Measurements from ENCODE around the gene LDLRAD1. TPM values are rescaled to one million over a fixed set of nuclear protein-coding genes. Genes with fewer than 3 reads are reported as not detected.
"Not testable (repeated sequence)": the region's sequence is repeated elsewhere in the genome, so short reads cannot be mapped to it uniquely, and the experiment has no call there.

Gene LDLRAD1
- total RNA-seq, 1 experiment from 2014 or later: not detected

DNA sequence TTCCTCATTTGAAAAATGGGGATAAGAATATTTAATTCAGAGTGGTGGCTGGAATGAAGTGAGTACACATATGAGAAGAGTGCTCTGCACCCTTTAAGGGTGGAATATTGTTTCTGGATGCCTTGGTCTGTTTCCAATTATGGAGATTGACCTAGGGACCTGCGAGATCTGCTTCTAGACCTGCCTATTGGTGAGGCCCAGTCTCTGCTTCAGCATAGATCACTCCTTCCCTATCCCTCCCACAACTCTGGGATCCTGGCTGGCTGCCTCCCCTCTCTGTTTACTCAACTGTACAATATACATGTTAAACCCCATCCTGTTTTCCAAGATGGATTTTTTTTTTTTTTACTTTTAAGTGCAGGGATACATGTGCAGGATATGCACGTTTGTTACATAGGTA lies 6.4 kb upstream of the LDLRAD1 start:
- no CpG with 5 or more reads among the region's 2 CpGs for WGBS (ENCODE audit: extremely low coverage, insufficient read length, low lambda C conversion rate)
- H3K56ac ChIP-seq (ENCODE audit: insufficient read length, low read depth, low read length): no peak overlapping the region
- no peaks in the 10 kb centered on the region for H3K79me1 ChIP-seq (ENCODE audit: insufficient read depth, low read depth, low read length, poor library complexity, severe bottlenecking)
- H3K79me2 ChIP-seq (ENCODE audit: insufficient read depth, low read length): no peaks in the 10 kb centered on the region
- no peaks in the 10 kb centered on the region for H3K9me3 ChIP-seq (ENCODE audit: control insufficient read depth, low read depth, low read length)
- H2BK15ac ChIP-seq (ENCODE audit: low read depth, low read length): no peak overlapping the region
- H2AFZ ChIP-seq (ENCODE audit: low read length): no peak overlapping the region
- H3K27me3 ChIP-seq (ENCODE audit: insufficient read depth, low read length): no peaks in the 10 kb centered on the region
- TF ChIP-seq, protein P1, sequence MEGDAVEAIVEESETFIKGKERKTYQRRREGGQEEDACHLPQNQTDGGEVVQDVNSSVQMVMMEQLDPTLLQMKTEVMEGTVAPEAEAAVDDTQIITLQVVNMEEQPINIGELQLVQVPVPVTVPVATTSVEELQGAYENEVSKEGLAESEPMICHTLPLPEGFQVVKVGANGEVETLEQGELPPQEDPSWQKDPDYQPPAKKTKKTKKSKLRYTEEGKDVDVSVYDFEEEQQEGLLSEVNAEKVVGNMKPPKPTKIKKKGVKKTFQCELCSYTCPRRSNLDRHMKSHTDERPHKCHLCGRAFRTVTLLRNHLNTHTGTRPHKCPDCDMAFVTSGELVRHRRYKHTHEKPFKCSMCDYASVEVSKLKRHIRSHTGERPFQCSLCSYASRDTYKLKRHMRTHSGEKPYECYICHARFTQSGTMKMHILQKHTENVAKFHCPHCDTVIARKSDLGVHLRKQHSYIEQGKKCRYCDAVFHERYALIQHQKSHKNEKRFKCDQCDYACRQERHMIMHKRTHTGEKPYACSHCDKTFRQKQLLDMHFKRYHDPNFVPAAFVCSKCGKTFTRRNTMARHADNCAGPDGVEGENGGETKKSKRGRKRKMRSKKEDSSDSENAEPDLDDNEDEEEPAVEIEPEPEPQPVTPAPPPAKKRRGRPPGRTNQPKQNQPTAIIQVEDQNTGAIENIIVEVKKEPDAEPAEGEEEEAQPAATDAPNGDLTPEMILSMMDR (conservative IDR thresholded peaks at IDR 0.05): no peak
- H4K20me1 ChIP-seq (ENCODE audit: control insufficient read depth, insufficient read depth, insufficient read length): no peaks in the 10 kb centered on the region
- no peak overlapping the region for H2BK5ac ChIP-seq (ENCODE audit: insufficient read length, low read length)
- no peak overlapping the region for H4K91ac ChIP-seq (ENCODE audit: insufficient read length, low read depth, low read length)
- no peak overlapping the region for H2AK5ac ChIP-seq (ENCODE audit: insufficient read length, low read length)
- H3K27ac Mint-ChIP-seq: no peak overlapping the region
- no peaks in the 10 kb centered on the region; a peak in 1 of 4 replicates for H3K4me1 Mint-ChIP-seq
- H3K9ac ChIP-seq (ENCODE audit: extremely low read depth, insufficient read length, low read length): no peak overlapping the region
- H3K14ac ChIP-seq (ENCODE audit: insufficient read depth, low read length): no peak overlapping the region
- no peak overlapping the region for H4K5ac ChIP-seq (ENCODE audit: insufficient read length, low read depth, low read length)
- no peak overlapping the region for H3K18ac ChIP-seq (ENCODE audit: insufficient read length, low read depth, low read length)
- no peak overlapping the region for H3K4me3 Mint-ChIP-seq
- no peaks in the 10 kb centered on the region for H3K4me1 ChIP-seq (ENCODE audit: insufficient read depth, low read length)
- H2BK20ac ChIP-seq (ENCODE audit: low read depth, low read length, poor library complexity, severe bottlenecking): no peak overlapping the region
- no peak overlapping the region for H3K23ac ChIP-seq (ENCODE audit: insufficient read length, low read depth, low read length)
- H4K8ac ChIP-seq (replicated peaks; ENCODE audit: insufficient read length, low read depth, low read length): no peak overlapping the region
- no peak for DNase-seq
- no peaks in the 10 kb centered on the region for H3K27me3 Mint-ChIP-seq (ENCODE audit: low read depth)
- no peaks in the 10 kb centered on the region for H3K9me3 Mint-ChIP-seq
- H3T11ph ChIP-seq (ENCODE audit: low read length): no peak overlapping the region
- no peak overlapping the region for H2BK12ac ChIP-seq (ENCODE audit: insufficient read length, low read depth, low read length)
- no peak overlapping the region for H3K4ac ChIP-seq (ENCODE audit: low read depth, low read length)
- peaks cover 0 to 2% (median 0%) of the 10 kb centered on the region in 3 experiments; a peak in 1 of 7 replicates for H3K36me3 Mint-ChIP-seq (ENCODE audit: insufficient read depth in 1 of 3, low read depth in 3 of 3)
- H2BK120ac ChIP-seq (ENCODE audit: low read depth, low read length, poor library complexity, severe bottlenecking): no peak overlapping the region
- H3K23me2 ChIP-seq (ENCODE audit: insufficient read length, low read depth, low read length, poor library complexity, severe bottlenecking): no peaks in the 10 kb centered on the region
- no peak overlapping the region for H3K27ac ChIP-seq (ENCODE audit: insufficient read length, low read depth, low read length)
- no peak overlapping the region for H3K4me2 ChIP-seq (ENCODE audit: insufficient read depth, insufficient read length, low read length)

DNA sequence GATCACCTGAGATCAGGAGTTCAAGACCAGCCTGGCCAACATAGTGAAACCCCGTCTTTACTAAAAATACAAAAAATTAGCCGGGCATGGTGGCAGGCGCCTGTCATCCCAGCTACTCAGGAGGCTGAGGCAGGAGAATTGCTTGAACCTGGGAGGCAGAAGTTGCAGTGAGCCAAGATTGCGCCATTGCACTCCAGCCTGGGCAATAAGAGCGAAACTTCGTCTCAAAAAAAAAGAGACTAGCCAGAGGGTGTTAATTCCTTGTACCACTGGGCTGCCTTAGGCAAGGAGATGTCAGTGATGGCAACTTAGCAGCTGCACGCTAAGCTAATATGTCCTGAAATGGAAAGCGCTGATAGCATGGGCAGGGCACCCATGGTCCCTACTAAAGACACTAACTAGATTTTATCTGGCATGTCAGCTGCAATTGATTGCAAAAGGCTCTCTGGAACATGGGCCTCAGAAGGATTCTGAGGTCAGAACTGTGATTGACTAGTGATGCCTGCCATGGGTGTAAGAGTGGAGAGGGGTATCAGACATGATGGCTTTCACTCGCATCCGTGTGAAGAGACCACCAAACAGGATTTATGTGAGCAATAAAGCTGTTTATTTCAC lies 1.7 kb upstream of the LDLRAD1 start:
- H3K9me3 Mint-ChIP-seq; H4K8ac ChIP-seq (replicated peaks; ENCODE audit: insufficient read length, low read depth, low read length); H2BK15ac ChIP-seq (ENCODE audit: low read depth, low read length); H3K4me1 ChIP-seq (ENCODE audit: insufficient read depth, low read length); H3K36me3 Mint-ChIP-seq (ENCODE audit: insufficient read depth in 1 of 3, low read depth in 3 of 3); H3K79me2 ChIP-seq (ENCODE audit: insufficient read depth, low read length); H3K4me3 Mint-ChIP-seq; DNase-seq; H3K4me2 ChIP-seq (ENCODE audit: insufficient read depth, insufficient read length, low read length); H4K5ac ChIP-seq (ENCODE audit: insufficient read length, low read depth, low read length); H3K27ac ChIP-seq (ENCODE audit: insufficient read length, low read depth, low read length); H3K56ac ChIP-seq (ENCODE audit: insufficient read length, low read depth, low read length); H3K23ac ChIP-seq (ENCODE audit: insufficient read length, low read depth, low read length); H3K27me3 ChIP-seq (ENCODE audit: insufficient read depth, low read length); H3K14ac ChIP-seq (ENCODE audit: insufficient read depth, low read length); H2AK5ac ChIP-seq (ENCODE audit: insufficient read length, low read length); H3K79me1 ChIP-seq (ENCODE audit: insufficient read depth, low read depth, low read length, poor library complexity, severe bottlenecking); H4K91ac ChIP-seq (ENCODE audit: insufficient read length, low read depth, low read length); H2AFZ ChIP-seq (ENCODE audit: low read length); H4K20me1 ChIP-seq (ENCODE audit: control insufficient read depth, insufficient read depth, insufficient read length); H3K9ac ChIP-seq (ENCODE audit: extremely low read depth, insufficient read length, low read length); H3K4ac ChIP-seq (ENCODE audit: low read depth, low read length); H2BK120ac ChIP-seq (ENCODE audit: low read depth, low read length, poor library complexity, severe bottlenecking); H2BK5ac ChIP-seq (ENCODE audit: insufficient read length, low read length); H3T11ph ChIP-seq (ENCODE audit: low read length); H3K4me1 Mint-ChIP-seq; H3K27me3 Mint-ChIP-seq (ENCODE audit: low read depth); H3K9me3 ChIP-seq (ENCODE audit: control insufficient read depth, low read depth, low read length); H3K27ac Mint-ChIP-seq; H2BK12ac ChIP-seq (ENCODE audit: insufficient read length, low read depth, low read length); H2BK20ac ChIP-seq (ENCODE audit: low read depth, low read length, poor library complexity, severe bottlenecking); H3K18ac ChIP-seq (ENCODE audit: insufficient read length, low read depth, low read length); H3K23me2 ChIP-seq (ENCODE audit: insufficient read length, low read depth, low read length, poor library complexity, severe bottlenecking): not testable (repeated sequence)
- no CpG with 5 or more reads among the region's 10 CpGs for WGBS (ENCODE audit: extremely low coverage, insufficient read length, low lambda C conversion rate)

All from H9 (cell line).